K562 (cell line): ENCODE results near the gene EFCAB9. TPM values are rescaled to one million over a fixed set of nuclear protein-coding genes. Genes with fewer than 3 reads are reported as not detected.

Source experiments
- ARID1B ChIP-seq: fragments of 450-650 bp; IDR thresholded peaks from 2 replicates; pipeline ENCODE4 v1.6.1; 2016; ENCODE audit warnings: antibody characterized with exemption, mild to moderate bottlenecking, inconsistent platforms
- CAMTA2 ChIP-seq: fragments of 250-450 bp; sonication (Bioruptor Pico); conservative IDR thresholded peaks from 2 replicates; pipeline ENCODE4 v1.5.1; 2022
- DACH1 ChIP-seq: fragments of 450-650 bp; IDR thresholded peaks from 2 replicates; pipeline ENCODE4 v1.6.1; 2018; ENCODE audit not compliant: partially characterized antibody
- EZH2 ChIP-seq: IDR thresholded peaks from 2 replicates; pipeline ENCODE4 v1.6.1; 2012; ENCODE audit warnings: low read depth, mild to moderate bottlenecking, inconsistent platforms, low read length, borderline replicate concordance
- FOSL1 ChIP-seq: fragments of 200-800 bp; sonication (Bioruptor generic); conservative IDR thresholded peaks from 2 replicates; pipeline ENCODE4 v1.6.1; 2016; ENCODE audit warnings: missing genetic modification characterization, missing compliant biosample characterization
- GATA2 ChIP-seq: sonication (generic); formaldehyde crosslinking; IDR thresholded peaks from 2 replicates; pipeline ENCODE4 v1.4.0; 2020; ENCODE audit warnings: mild to moderate bottlenecking, missing genetic modification reagents
- HDAC3 ChIP-seq: fragments of 450-650 bp; IDR thresholded peaks from 2 replicates; pipeline ENCODE4 v1.6.1; 2018; ENCODE audit warnings: borderline replicate concordance, mild to moderate bottlenecking, moderate library complexity; ENCODE audit not compliant: partially characterized antibody
- JUND ChIP-seq, 2 experiments: IDR thresholded peaks; 2 replicates in 1 of 2; 3 replicates in 1 of 2; pipeline ENCODE4 v1.6.1; 2011; ENCODE audit warnings: borderline replicate concordance in 2 of 2, low read depth in 2 of 2, low read length in 2 of 2, improper control_type of control experiment in 1 of 2, missing biosample characterization in 1 of 2, missing genetic modification characterization in 1 of 2, missing genetic modification reagents in 1 of 2
- L3MBTL2 ChIP-seq: fragments of 450-650 bp; IDR thresholded peaks from 2 replicates; pipeline ENCODE4 v1.6.1; 2016; ENCODE audit warnings: mild to moderate bottlenecking, moderate library complexity
- MBD2 ChIP-seq: sonication (generic); IDR thresholded peaks from 2 replicates; pipeline ENCODE4 v1.6.1; 2016; ENCODE audit warnings: low read depth, borderline replicate concordance
- NCOA4 ChIP-seq: fragments of 450-650 bp; IDR thresholded peaks from 2 replicates; pipeline ENCODE4 v1.6.1; 2018; ENCODE audit warnings: mild to moderate bottlenecking; ENCODE audit not compliant: partially characterized antibody
- NFATC3 ChIP-seq: fragments of 450-650 bp; IDR thresholded peaks from 2 replicates; pipeline ENCODE4 v1.6.1; 2017; ENCODE audit warnings: mild to moderate bottlenecking
- NR2C2 ChIP-seq, 2 experiments: fragments of 200-800 bp in 1 of 2; sonication (Bioruptor generic) in 1 of 2; sonication (generic) in 1 of 2; formaldehyde crosslinking in 1 of 2; IDR thresholded peaks; 2 replicates each; pipeline versions ENCODE4 v1.6.1 to v1.8.0; 2016 to 2022; ENCODE audit warnings: mild to moderate bottlenecking in 1 of 2, missing compliant biosample characterization in 1 of 2, missing genetic modification characterization in 1 of 2, missing genetic modification reagents in 1 of 2
- POLR2AphosphoS5 ChIP-seq: IDR thresholded peaks from 2 replicates; pipeline ENCODE4 v1.6.1; 2011; ENCODE audit warnings: mild to moderate bottlenecking, low read depth, low read length, moderate library complexity; ENCODE audit not compliant: control insufficient read depth, insufficient read depth
- SMARCC2 ChIP-seq: fragments of 450-650 bp; IDR thresholded peaks from 2 replicates; pipeline ENCODE4 v1.6.1; 2017; ENCODE audit warnings: antibody characterized with exemption, moderate library complexity, mild to moderate bottlenecking, low read depth
- STAT5A ChIP-seq: IDR thresholded peaks from 2 replicates; pipeline ENCODE4 v1.6.1; 2012; ENCODE audit warnings: low read length, inconsistent platforms, borderline replicate concordance
- TAL1 ChIP-seq: fragments of 450-650 bp; IDR thresholded peaks from 2 replicates; pipeline ENCODE4 v1.6.1; 2016; ENCODE audit warnings: mild to moderate bottlenecking
- TCFL5 ChIP-seq: fragments of 250-450 bp; sonication (Bioruptor Pico); conservative IDR thresholded peaks from 2 replicates; pipeline ENCODE4 v1.6.1; 2021; ENCODE audit warnings: mild to moderate bottlenecking, moderate library complexity, matching md5 sums
- ZNF766 ChIP-seq: fragments of 200-800 bp; sonication (Bioruptor generic); conservative IDR thresholded peaks from 2 replicates; pipeline ENCODE4 v1.6.1; 2016; ENCODE audit warnings: missing genetic modification characterization, missing compliant biosample characterization
- polyA plus RNA-seq, 8 experiments: library from polyadenylated mRNA; depleted of rRNA in 4 of 8; stranded (reverse) in 5 of 8; unstranded in 3 of 8; fragments of >200 nt; fragmentation: Nextera tagmentation in 2 of 8; fragmentation: Illumina TruSeq in 1 of 8; extraction: Ambion mirVana in 2 of 8; extraction: Trizol in 1 of 8; gene quantifications; 2 replicates each; pipeline versions ENCODE4 v1.2.1 to v1.2.3, GENCODE V29; 2011 to 2014; ENCODE audit warnings: inconsistent platforms in 1 of 8, missing spikeins in 1 of 8
- total RNA-seq, 7 experiments: library from RNA; depleted of rRNA in 6 of 7; stranded (reverse); fragments of >200 nt in 6 of 7; fragmentation: Illumina TruSeq in 2 of 7; extraction: Trizol in 2 of 7; gene quantifications; 2 replicates each; pipeline versions ENCODE4 v1.2.1 to v1.2.3, GENCODE V29; 2011 to 2021; ENCODE audit warnings: low replicate concordance in 1 of 7
- TF ChIP-seq, protein P1 (sequence below): sonication (generic); formaldehyde crosslinking; IDR thresholded peaks from 2 replicates; pipeline ENCODE4 v1.8.0; 2022; ENCODE audit warnings: mild to moderate bottlenecking, missing genetic modification reagents
- TF ChIP-seq, protein P2 (sequence below): fragments of 250-450 bp; sonication (Bioruptor Pico); IDR thresholded peaks from 2 replicates; pipeline ENCODE4 v1.5.0; 2021
- TF ChIP-seq, protein P3 (sequence below): IDR thresholded peaks from 3 replicates; pipeline ENCODE4 v1.6.1; 2011; ENCODE audit warnings: borderline replicate concordance, mild to moderate bottlenecking, moderate library complexity; ENCODE audit not compliant: insufficient read length; ENCODE audit errors: extremely low read depth
- TF ChIP-seq, protein P4 (sequence below), 2 experiments: IDR thresholded peaks; 2 replicates each; pipeline ENCODE4 v1.6.1; 2011; ENCODE audit warnings: borderline replicate concordance in 1 of 2, control low read depth in 1 of 2, low read depth in 1 of 2, low read length in 1 of 2, mild to moderate bottlenecking in 1 of 2, mixed read lengths in 1 of 2, moderate library complexity in 1 of 2; ENCODE audit not compliant: insufficient read depth in 1 of 2, insufficient read length in 1 of 2, poor library complexity in 1 of 2, severe bottlenecking in 1 of 2; ENCODE audit errors: extremely low read depth in 1 of 2

The EFCAB9 gene
- total and polyA plus RNA-seq, 9 of the 15 experiments (the other 6 are each of a cell fraction or from before 2014, with no cell fraction given) = not detected

DNA sequence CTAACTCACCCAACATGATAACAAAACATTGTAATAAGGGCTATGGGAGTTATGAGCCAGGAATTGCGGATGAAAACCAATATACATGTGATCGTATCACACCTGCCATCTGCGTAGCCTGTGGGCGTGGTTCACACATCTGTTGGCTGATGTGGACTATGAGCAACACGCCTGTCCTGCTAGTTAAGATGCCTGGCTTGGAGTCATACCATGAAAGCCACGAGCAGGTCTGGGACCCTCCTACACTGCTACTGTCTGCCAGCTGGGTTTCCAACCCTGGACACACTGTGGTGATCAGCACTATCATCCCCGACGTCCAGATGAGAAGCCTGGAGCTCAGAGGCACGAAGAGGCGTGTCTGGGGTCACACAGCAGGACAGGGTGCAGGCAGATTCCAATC, 46.1 kb upstream of the EFCAB9 start (continued):
- TF ChIP-seq, protein P1, sequence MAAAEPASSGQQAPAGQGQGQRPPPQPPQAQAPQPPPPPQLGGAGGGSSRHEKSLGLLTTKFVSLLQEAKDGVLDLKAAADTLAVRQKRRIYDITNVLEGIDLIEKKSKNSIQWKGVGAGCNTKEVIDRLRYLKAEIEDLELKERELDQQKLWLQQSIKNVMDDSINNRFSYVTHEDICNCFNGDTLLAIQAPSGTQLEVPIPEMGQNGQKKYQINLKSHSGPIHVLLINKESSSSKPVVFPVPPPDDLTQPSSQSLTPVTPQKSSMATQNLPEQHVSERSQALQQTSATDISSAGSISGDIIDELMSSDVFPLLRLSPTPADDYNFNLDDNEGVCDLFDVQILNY = no peak
- TF ChIP-seq DACH1 = no peak
- TF ChIP-seq JUND (IDR thresholded peaks at IDR 0.05; ENCODE audit: borderline replicate concordance, low read depth, low read length) = no peak
- no peak for TF ChIP-seq JUND (tag; IDR thresholded peaks at IDR 0.05; ENCODE audit: borderline replicate concordance, low read depth, low read length)
- no peak for TF ChIP-seq NR2C2 (CRISPR knock-in tag; IDR thresholded peaks at IDR 0.05)
- no peak for TF ChIP-seq NR2C2 (tag; IDR thresholded peaks at IDR 0.05)
- TF ChIP-seq TAL1 = peak; percentile 61; the same call in 1 of the 2 replicates
- no peak for TF ChIP-seq FOSL1 (tag)
- no peak for TF ChIP-seq SMARCC2
- TF ChIP-seq ZNF766 (CRISPR knock-in tag) = no peak
- TF ChIP-seq GATA2 (CRISPR knock-in tag) = peak; percentile 28; the same call in 1 of the 2 replicates
- TF ChIP-seq EZH2 = no peak
- 0 out of 2 replicates have a peak, but pooled peaks have one; percentile 22 for TF ChIP-seq STAT5A
- TF ChIP-seq CAMTA2 (CRISPR knock-in tag) = no peak
- TF ChIP-seq NFATC3 = no peak
- TF ChIP-seq POLR2AphosphoS5 = peak; percentile 33; the same call in 1 of the 2 replicates
- no peak for TF ChIP-seq HDAC3
- TF ChIP-seq TCFL5 (CRISPR knock-in tag) = no peak
- TF ChIP-seq L3MBTL2 = peak; percentile 53
- peak; percentile 54; the same call in 1 of the 2 replicates for TF ChIP-seq ARID1B
- TF ChIP-seq, protein P2, sequence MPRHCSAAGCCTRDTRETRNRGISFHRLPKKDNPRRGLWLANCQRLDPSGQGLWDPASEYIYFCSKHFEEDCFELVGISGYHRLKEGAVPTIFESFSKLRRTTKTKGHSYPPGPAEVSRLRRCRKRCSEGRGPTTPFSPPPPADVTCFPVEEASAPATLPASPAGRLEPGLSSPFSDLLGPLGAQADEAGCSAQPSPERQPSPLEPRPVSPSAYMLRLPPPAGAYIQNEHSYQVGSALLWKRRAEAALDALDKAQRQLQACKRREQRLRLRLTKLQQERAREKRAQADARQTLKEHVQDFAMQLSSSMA (CRISPR knock-in tag) = no peak
- TF ChIP-seq, protein P3, sequence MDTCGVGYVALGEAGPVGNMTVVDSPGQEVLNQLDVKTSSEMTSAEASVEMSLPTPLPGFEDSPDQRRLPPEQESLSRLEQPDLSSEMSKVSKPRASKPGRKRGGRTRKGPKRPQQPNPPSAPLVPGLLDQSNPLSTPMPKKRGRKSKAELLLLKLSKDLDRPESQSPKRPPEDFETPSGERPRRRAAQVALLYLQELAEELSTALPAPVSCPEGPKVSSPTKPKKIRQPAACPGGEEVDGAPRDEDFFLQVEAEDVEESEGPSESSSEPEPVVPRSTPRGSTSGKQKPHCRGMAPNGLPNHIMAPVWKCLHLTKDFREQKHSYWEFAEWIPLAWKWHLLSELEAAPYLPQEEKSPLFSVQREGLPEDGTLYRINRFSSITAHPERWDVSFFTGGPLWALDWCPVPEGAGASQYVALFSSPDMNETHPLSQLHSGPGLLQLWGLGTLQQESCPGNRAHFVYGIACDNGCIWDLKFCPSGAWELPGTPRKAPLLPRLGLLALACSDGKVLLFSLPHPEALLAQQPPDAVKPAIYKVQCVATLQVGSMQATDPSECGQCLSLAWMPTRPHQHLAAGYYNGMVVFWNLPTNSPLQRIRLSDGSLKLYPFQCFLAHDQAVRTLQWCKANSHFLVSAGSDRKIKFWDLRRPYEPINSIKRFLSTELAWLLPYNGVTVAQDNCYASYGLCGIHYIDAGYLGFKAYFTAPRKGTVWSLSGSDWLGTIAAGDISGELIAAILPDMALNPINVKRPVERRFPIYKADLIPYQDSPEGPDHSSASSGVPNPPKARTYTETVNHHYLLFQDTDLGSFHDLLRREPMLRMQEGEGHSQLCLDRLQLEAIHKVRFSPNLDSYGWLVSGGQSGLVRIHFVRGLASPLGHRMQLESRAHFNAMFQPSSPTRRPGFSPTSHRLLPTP = no peak
- TF ChIP-seq, protein P4, sequence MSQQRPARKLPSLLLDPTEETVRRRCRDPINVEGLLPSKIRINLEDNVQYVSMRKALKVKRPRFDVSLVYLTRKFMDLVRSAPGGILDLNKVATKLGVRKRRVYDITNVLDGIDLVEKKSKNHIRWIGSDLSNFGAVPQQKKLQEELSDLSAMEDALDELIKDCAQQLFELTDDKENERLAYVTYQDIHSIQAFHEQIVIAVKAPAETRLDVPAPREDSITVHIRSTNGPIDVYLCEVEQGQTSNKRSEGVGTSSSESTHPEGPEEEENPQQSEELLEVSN (IDR thresholded peaks at IDR 0.05; ENCODE audit: borderline replicate concordance in 1 of 2, extremely low read depth in 1 of 2, insufficient read depth in 1 of 2, insufficient read length in 1 of 2, low read depth in 1 of 2, low read length in 1 of 2, poor library complexity in 1 of 2, severe bottlenecking in 1 of 2) = no peak
- no peak for TF ChIP-seq NCOA4
- TF ChIP-seq MBD2 = no peak
